ENCODE results near the gene ALG3. TPM values are rescaled to one million over a fixed set of nuclear protein-coding genes. Genes with fewer than 3 reads are reported as not detected.
A peak's percentile ranks its signal among the peaks of the same experiment; 100 is the strongest.

ALG3 gene
- total RNA-seq, 1 experiment from 2014 or later: 59.8 TPM

DNA sequence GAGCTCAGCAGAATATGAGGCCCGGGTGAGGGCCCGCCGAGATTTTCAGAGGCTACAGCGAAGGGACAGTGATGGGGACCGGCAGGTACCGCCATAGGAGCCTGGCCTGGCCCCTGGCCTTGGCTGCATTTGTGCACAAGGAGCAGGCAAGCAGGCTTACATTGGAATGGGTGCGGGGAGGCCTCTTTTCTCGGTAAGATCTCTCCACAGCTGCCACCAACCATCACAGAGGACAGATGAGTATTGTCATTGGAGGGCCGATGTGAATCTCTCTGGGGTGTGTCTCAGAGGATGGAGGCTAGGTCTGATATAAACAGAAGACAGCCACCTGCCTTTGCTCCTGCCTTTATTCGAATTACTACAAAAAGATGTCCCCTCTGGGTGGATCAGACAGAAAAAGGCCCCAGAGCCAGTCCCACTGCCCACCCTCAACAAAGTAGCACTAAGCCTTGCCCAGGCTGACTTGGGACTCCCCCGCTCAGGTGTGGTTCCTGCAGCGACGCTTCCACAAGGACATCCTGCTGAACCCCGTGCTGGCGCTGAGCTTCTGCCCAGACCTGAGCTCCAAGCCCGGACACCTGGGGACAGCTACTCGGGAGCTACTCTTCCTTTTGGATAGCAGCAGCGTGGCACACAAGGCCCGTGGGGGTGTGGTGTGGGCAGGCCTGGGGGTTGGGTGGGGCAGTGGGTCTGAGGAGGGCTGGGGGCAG, 13.9 kb downstream of the ALG3 start:
- Histone ChIP-seq H3K36me3 (replicated peaks; ENCODE audit: control insufficient read depth, insufficient read depth, low read length) (no peaks in the 10 kb centered on the region), H3K27me3 (ENCODE audit: control insufficient read depth, insufficient read depth, low read length) (peaks cover 33% of the 10 kb centered on the region), H3K4me3 (ENCODE audit: insufficient read depth, low read depth, low read length) (no peak overlapping the region)
- DNase-seq: peak; percentile 40

DNA sequence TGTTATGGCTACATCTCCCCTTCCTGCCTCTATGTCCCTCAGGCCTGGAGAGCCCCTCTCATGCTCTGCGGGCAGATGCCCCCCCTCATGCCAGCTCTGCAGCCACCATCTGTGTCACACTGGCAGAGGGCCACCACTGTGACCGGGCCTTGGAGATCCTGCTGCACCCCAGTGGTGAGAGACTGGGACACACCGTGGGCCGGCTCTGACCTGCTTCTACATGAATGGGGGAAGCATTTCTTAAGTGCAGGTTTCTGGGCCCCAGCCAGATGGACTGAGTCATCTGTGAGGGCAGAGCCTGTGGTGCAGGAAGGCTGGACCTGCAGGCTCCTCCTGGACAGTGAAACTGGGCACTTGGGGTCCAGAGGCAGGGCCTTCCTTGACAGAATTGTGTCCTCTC, 14.5 kb downstream of the ALG3 start:
- DNase-seq: peak; percentile 56
- peaks cover 38% of the 10 kb centered on the region for H3K27me3 ChIP-seq (ENCODE audit: control insufficient read depth, insufficient read depth, low read length)
- H3K4me3 ChIP-seq (ENCODE audit: insufficient read depth, low read depth, low read length): no peak overlapping the region

DNA sequence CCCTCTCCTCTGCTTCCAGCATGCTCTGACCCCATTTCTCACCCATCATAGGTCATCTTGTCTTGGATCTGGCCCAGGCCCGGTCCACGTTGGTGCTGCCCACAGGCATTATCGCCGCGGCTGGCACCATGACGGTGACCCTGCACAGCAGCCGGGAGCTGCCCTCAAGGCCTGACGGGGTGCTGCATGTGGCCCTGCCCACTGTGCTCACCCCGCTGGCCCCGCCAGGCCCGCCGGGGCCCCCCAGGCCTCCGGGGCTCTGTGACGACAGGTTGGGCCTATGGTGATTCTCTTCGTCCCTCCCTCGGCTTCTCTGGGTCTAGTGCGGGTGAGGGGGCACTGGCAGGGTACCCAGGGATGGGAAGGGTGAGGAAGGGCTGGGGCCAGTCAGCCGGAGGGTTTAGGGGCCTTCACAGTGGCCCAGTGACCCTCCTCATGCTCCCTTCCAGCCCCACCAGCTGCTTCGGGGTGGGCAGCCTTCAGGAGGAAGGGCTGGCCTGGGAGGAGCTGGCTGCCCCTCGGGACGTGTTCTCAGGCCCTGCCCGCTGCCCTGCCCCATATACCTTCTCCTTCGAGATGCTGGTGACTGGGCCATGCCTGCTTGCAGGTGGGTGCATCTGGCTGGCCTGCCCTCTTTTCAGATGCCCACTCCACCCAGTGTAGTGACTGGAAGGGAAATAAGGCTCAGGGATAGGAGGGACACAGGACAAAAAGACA, 15.5 kb downstream of the ALG3 start:
- Histone ChIP-seq H3K36me3 (replicated peaks; ENCODE audit: control insufficient read depth, insufficient read depth, low read length) (no peaks in the 10 kb centered on the region), H3K27me3 (ENCODE audit: control insufficient read depth, insufficient read depth, low read length) (peaks cover 47% of the 10 kb centered on the region), H3K4me3 (ENCODE audit: insufficient read depth, low read depth, low read length) (no peak overlapping the region)
- DNase-seq: peak; percentile 44

More for the DNA sequence above, 14.5 kb downstream of the ALG3 start:
- no peaks in the 10 kb centered on the region for H3K36me3 ChIP-seq (replicated peaks; ENCODE audit: control insufficient read depth, insufficient read depth, low read length)

DNA sequence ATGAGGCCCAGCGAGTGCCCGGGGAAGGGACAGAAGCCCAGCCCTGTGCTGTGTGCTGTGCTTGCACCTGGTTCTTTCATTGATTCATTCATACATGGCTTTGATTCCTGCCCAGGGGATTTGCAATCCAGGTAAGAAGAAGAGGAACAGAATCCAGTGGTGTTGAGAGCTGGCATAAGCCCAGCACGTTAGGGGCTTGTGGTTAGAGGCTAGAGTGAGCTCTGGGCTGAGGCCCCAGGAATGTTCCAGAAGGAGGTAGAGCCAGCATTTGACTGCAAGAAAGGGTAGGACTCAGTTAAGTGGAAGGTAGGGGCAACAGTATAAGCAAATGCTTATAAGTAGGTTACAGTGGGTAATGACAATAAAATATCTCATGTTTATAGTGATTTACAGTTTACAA, 17.1 kb downstream of the ALG3 start:
- H3K27me3 ChIP-seq (ENCODE audit: control insufficient read depth, insufficient read depth, low read length): peaks cover 56% of the 10 kb centered on the region
- no peaks in the 10 kb centered on the region for H3K36me3 ChIP-seq (replicated peaks; ENCODE audit: control insufficient read depth, insufficient read depth, low read length)
- no peak overlapping the region for H3K4me3 ChIP-seq (ENCODE audit: insufficient read depth, low read depth, low read length)
- peak; percentile 22 for DNase-seq

DNA sequence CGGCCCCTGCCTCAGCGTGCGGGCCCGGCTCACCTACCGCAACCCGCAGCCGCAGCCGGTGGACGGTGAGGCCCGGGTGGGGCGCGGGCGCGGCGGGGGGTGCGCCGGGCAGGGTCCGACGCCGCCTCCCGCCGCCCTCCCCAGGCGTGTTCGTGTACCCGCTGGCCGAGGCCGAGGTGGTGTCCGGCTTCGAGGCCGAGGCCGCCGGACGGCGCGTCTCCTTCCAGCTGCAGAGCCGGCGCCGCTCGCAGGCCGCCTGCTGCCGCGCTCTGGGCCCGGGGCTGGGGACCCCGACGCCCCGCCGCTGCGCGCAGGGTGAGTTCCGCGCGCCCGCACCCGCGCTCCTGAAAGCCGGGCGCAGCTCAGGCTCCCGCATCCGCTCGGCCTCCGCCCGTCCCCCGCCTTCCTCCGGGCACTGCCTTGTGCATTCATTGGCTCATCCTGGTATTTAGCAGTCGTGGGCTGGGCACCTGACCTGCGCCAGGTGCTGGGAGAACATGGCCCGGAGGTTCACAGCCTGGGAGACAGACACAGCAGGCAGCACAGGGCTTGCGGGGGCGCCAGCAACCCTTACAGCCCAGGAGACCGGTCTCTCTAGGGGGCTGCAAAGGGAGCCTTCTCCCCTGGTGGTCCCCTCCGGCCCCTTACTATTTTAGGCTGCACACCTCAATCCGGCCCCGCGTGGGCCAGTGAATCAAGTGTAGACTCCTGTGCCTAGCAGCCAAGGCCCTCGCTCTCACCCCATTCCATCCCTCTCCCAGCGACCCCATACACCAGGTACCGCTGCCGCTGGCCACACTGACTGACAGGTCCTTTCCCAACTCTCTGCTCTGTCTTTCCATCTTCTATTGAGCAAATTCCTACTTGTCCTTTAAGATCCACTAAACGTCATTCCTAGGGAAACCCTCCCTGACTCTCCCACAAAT, 17.9 kb downstream of the ALG3 start:
- peak overlapping the region; percentile 42; the same call in 1 of the 2 replicates for H3K4me3 ChIP-seq (ENCODE audit: insufficient read depth, low read depth, low read length)
- H3K27me3 ChIP-seq (ENCODE audit: control insufficient read depth, insufficient read depth, low read length): peaks cover 58% of the 10 kb centered on the region
- DNase-seq: peak; percentile 86
- H3K36me3 ChIP-seq (replicated peaks; ENCODE audit: control insufficient read depth, insufficient read depth, low read length): no peaks in the 10 kb centered on the region

DNA sequence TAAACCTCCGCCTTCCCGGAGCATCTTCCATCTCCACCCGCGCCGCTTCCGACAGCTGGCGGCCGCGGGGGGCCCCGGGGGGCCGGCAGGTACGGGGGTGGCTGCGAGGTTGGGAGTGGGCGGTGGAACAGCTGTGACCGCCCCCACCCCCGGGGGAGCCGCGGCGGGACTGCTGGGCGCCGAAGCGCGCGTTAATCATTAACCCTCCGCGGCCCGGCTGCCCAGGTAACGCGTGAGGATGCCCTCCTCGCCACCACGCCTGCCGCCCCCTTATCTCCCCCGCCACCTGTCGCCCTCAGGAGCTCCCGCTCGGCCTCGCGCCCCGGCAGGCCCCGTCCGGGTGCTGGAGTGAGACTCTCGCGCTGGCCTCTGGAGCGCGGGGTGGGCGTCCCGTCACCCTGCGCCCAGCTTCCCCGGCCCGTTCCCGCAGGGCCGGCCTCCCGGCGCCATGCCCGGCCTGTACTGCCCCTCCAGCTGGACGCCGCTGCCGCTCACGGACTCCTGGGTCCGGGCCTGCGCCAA, 18.6 kb downstream of the ALG3 start:
- DNase-seq: peak; percentile 85
- H3K4me3 ChIP-seq (ENCODE audit: insufficient read depth, low read depth, low read length): peak overlapping the region; percentile 42; the same call in 1 of the 2 replicates
- H3K36me3 ChIP-seq (replicated peaks; ENCODE audit: control insufficient read depth, insufficient read depth, low read length): no peaks in the 10 kb centered on the region
- peaks cover 58% of the 10 kb centered on the region for H3K27me3 ChIP-seq (ENCODE audit: control insufficient read depth, insufficient read depth, low read length)

DNA sequence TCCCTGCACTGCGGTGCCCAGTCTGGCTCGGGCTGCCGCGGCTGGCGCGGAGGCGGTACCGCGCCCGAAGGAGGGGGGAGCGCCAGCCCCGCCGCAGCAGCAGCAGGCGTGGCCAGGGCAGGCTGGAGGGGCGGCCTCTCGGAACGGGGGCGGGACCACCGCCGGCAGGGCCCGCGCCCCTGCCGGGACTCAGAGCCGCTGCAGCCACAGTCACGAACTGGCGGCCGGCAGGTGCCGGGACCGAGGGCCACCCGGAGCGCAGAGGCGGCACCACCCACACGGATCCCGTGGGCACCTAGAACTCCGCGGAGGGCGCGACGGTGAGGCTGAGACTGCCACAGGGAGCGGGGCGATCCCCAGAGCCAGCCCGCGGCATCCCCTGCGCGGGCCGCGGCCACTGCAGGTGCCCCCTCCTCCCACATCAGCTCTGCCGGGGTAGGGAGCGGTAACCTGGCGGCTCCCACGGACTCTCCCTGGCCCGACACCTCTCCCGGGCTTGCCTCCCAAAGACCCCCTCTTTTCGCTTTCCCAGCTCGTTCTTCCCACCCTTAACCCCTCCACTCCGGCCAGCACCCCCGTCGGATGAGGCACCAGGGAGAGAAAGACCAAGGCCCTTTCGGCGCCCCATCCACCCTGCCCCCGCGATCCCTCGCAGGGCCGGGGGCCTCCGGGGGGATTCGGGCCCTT, 19.2 kb downstream of the ALG3 start, which contains the start of gene VWA5B2:
TSS of gene VWA5B2 (plus strand) at position 192 of the 687 bp plus-strand sequence. CDS start 944 bp downstream, outside the sequence.
- peak within 1 kb of the TSS; percentile 45 for H3K4me3 ChIP-seq (ENCODE audit: insufficient read depth, low read depth, low read length)
- peak; percentile 99 for DNase-seq
- H3K27me3 ChIP-seq (ENCODE audit: control insufficient read depth, insufficient read depth, low read length): peaks cover 58% of the 10 kb centered on the region
- H3K36me3 ChIP-seq (replicated peaks; ENCODE audit: control insufficient read depth, insufficient read depth, low read length): no peaks in the 10 kb centered on the region

DNA sequence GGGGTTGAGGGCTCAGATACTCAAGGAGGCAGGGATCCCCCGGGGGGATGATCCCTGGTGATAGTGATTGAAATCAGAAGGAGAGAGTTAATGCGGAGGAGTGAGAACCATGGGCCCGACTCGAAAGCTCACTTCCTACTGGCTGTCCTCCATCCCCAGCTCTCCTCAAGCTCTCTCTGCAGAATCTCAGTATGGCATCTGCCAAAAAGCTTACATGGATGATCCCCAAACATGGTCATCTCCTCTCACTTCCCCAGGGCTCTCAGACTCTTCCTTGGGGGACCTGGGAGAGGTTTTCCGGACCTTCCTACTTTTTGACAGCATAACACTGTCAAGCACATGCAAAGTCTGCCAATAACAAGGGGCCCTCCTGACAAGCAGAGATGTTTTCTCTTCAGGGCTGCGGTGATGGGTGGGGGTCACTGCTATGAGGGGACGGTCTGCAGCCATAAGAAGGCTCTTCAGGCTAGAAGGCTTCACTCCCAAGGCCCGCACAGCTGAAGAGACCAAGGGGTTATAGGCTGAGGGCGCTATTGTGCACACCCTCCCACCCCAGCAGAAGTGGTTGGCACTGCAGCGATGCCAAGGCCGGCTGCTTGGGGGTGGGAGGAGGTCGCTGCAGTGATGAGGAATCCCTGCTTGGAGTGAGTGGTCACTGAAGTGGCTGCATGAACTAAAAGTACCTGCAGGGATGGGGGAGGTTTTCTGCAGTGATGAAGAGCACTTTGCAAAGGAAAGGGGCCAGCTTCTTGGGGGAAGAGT, 20.2 kb downstream of the ALG3 start:
- Histone ChIP-seq H3K27me3 (ENCODE audit: control insufficient read depth, insufficient read depth, low read length) (peaks cover 58% of the 10 kb centered on the region), H3K4me3 (ENCODE audit: insufficient read depth, low read depth, low read length) (no peak overlapping the region; the same call in 1 of the 2 replicates), H3K36me3 (replicated peaks; ENCODE audit: control insufficient read depth, insufficient read depth, low read length) (no peaks in the 10 kb centered on the region)
- no peak for DNase-seq

DNA sequence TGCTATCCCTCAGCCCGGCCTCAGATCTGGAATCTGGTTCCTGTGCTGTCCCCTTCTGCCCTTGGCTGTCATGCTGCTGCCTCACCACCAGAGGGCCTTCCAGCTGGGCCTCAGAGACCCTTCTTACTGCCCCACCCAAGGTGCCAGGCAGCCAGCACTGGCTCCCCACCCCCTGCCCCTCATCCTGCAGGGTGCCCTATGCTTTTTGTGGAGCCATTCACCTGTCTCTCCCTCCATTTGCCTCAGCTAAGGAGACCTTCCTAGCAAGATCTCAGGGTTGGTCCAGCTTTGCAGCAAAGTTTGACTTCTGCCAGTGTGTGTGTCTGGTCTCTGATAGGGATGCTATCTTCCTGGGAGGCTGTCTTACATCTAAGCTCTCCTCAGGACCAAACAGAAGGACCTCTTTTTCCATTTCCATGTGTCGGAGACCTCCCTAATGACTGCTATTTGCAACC, 21.3 kb downstream of the ALG3 start:
- DNase-seq: peak; percentile 89
- Histone ChIP-seq H3K27me3 (ENCODE audit: control insufficient read depth, insufficient read depth, low read length) (peaks cover 52% of the 10 kb centered on the region), H3K4me3 (ENCODE audit: insufficient read depth, low read depth, low read length) (no peak overlapping the region), H3K36me3 (replicated peaks; ENCODE audit: control insufficient read depth, insufficient read depth, low read length) (no peaks in the 10 kb centered on the region)

DNA sequence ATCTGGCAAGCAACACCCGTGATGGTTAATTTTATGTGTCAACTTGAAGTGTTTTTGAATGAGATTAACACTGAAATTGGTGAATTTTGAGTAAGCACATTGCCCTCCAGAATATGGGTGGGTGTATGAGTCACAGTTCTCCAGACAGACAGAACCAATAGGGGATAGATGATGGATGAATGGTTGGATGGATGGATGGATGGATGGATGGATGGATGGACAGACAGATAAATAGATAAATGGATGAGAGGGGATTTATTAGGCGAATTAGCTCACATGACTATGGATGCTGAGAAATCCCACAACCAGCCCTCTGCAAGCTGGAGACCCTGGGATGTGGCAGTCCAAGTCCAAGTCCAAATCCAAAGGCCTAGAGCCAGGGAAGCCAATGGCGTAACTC, 24.8 kb downstream of the ALG3 start:
- Histone ChIP-seq H3K27me3 (ENCODE audit: control insufficient read depth, insufficient read depth, low read length) (peaks cover 17% of the 10 kb centered on the region), H3K4me3 (ENCODE audit: insufficient read depth, low read depth, low read length) (no peak overlapping the region), H3K36me3 (replicated peaks; ENCODE audit: control insufficient read depth, insufficient read depth, low read length) (no peaks in the 10 kb centered on the region)
- no peak for DNase-seq

DNA sequence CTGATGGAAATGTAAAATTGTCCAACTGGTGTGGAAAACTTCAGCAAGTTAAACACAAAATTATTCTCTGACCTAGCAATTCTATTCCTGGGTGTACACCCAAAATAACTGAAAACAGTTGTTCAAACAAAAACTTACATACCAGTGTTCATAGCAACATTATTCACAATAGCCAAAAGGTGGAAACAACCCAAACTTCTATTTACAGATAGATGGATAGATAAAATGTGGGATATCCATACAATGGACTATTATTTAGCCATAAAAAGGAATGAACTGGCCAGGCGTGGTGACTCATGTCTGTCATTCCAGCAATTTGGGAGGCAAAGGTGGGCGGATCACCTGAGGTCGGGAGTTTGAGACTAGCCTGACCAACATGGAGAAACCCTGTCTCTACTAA, 26.2 kb downstream of the ALG3 start:
- H3K27me3 ChIP-seq (ENCODE audit: control insufficient read depth, insufficient read depth, low read length): peaks cover 3% of the 10 kb centered on the region
- DNase-seq: no peak
- no peak overlapping the region for H3K4me3 ChIP-seq (ENCODE audit: insufficient read depth, low read depth, low read length)
- H3K36me3 ChIP-seq (replicated peaks; ENCODE audit: control insufficient read depth, insufficient read depth, low read length): no peaks in the 10 kb centered on the region

DNA sequence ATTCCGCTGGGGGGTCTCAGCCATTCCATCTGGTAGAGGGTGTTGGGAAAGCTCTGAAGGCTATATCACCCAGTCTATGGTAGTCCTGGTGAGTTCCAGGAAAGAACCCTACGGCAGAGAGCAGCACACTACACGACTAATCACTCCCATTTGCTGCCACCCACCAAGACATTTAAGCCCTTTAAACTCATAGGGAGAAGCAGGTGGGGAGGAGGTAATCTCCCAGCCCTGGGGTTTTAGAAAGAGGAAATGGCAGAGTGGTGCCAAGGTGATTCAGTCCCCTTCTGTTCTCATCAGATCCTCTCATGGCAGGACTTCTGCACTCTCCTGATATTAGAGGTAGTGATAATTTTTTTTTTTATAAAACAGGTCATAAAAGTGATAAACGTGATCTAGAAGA, 29.9 kb downstream of the ALG3 start:
- DNase-seq: no peak
- H3K4me3 ChIP-seq (ENCODE audit: insufficient read depth, low read depth, low read length): no peak overlapping the region
- no peaks in the 10 kb centered on the region for H3K27me3 ChIP-seq (ENCODE audit: control insufficient read depth, insufficient read depth, low read length)
- no peaks in the 10 kb centered on the region for H3K36me3 ChIP-seq (replicated peaks; ENCODE audit: control insufficient read depth, insufficient read depth, low read length)

DNA sequence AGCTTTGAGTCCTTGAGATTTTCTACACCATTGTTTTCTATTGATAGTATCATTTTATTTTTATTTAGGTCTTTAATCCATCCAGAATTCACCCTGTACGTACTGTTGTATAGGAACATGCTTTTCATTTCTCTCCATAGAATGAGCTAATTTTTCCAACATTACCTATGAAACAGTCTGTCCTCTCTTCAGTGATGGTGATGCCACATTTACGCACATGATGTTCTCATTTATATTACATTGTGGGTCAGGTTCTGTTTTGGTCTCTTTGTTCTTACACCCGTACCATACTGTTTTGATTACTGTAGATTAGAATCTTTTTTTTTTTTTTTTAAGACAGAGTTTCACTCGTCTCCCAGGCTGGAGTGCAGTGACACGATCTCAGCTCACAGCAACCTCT, 37.0 kb downstream of the ALG3 start:
- no peaks in the 10 kb centered on the region for H3K27me3 ChIP-seq (ENCODE audit: control insufficient read depth, insufficient read depth, low read length)
- H3K4me3 ChIP-seq (ENCODE audit: insufficient read depth, low read depth, low read length): no peak overlapping the region
- no peak for DNase-seq
- H3K36me3 ChIP-seq (replicated peaks; ENCODE audit: control insufficient read depth, insufficient read depth, low read length): no peaks in the 10 kb centered on the region
